Urothelium cell line (cell line): ENCODE measurements around the gene TMEM147.

Source experiments
- DNase-seq: peaks from one replicate; pipeline ENCODE4 v3.0.0; 2011; ENCODE audit warnings: low spot score, mixed read lengths
- FAIRE-seq: peaks from 2 replicates; lab custom pipeline; 2011; peaks lifted over from hg19 to GRCh38; lab: Jason Lieb, UNC

The TMEM147 gene

DNA sequence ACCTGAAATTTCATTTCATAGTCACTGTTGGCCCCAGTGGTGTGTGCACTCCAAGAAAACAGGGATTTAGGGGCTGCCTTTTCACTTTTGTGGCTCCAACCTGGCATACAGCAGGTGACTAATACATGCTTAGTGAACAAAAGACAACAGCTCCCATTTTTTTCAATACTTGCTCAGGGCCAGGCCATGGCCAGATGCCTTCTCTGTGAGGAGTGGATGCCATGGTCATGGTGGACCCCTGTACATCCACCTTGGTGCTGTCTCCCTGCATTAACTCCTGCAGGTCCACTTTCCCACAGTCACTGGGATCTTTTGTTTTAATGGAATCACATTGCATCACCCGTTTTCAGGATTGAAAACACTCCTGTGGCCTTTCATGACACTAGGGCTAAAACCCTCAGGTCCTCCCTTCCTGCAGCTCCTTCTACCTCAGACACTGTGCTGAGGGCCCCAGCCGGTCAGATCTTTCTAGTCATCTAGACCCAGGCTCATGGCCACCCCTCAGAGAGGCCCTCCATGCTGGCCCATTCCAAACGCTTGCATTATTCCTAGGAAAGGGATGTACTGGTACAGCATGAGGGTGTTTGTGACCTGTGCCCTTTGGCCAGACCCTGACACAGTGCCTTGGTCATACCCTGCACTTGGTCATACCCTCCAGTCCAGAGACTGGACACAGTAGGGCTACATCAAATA lies 1.2 kb upstream of the TMEM147 start:
- DNase-seq (no peak), FAIRE-seq (no peak)

DNA sequence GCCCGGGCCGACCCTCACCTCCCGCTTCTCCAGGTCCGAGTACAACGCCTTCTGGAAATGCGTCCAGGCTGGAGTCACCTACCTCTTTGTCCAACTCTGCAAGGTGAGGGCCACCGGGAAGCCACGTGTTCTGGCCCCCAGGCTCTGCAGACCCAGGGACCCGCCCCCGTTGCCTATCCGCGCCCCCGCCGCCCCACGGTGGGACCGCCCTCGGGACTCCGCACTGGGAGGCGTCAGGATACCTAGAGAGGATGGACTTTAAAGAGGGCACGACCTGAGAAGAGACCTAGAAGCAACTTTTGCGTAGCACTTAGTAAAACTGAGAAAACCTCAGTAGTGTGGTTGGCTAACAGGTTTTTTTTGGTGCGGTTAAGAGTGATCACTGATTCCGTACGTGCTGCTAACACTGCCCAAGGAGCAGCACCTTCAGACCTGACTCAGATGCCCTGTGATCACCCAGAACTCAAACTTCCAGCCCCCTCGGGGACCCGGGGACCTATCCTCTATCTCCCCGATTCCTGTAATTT lies 492 bp downstream of the TMEM147 start:
- FAIRE-seq (no peak), DNase-seq (peak; percentile 72)

DNA sequence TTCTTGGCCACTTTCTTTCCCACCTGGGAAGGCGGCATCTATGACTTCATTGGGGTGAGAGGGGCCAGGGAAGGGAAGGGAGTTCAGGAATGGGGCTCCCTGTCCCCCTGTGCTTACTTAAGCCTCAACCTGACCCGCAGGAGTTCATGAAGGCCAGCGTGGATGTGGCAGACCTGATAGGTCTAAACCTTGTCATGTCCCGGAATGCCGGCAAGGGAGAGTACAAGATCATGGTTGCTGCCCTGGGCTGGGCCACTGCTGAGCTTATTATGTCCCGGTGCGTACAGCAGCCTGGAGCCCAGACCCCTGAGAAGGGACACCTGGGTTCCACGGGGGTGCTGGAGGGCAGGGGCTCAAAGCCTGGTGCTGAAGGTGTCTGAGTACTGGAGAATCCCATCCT lies 1.1 kb downstream of the TMEM147 start:
- FAIRE-seq (no peak), DNase-seq (no peak)

DNA sequence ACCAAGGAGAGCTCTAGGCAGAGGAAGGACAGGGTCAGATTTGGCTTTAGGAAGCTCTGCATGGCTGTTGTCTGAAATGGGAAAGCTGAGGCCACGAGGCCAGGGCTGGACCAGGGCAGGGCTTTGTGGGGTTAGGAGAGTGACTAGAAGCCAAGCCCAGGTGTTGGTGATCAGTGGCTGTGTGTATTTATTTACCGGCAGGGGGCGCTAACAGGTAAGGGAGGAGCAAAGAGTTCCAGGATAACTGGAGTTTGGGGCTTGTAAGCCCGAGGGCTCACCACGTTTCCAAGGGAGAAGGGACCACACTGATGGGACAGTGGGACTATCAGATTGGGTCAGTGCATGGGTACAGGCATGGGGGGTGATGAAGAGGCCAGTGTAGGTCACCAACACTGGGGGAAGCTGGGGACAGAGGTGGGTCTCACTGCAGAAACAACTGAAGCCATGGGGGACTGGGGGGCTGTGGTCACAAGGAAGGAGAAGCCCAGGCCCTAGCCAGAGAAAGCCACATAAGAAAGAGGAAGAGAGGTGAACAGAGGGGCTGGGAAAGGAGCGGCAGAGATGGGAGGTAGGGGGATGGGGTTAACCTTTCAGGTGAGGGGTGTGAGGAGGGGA lies 3.9 kb downstream of the TMEM147 start:
- DNase-seq (peak; percentile 80), FAIRE-seq (no peak)

DNA sequence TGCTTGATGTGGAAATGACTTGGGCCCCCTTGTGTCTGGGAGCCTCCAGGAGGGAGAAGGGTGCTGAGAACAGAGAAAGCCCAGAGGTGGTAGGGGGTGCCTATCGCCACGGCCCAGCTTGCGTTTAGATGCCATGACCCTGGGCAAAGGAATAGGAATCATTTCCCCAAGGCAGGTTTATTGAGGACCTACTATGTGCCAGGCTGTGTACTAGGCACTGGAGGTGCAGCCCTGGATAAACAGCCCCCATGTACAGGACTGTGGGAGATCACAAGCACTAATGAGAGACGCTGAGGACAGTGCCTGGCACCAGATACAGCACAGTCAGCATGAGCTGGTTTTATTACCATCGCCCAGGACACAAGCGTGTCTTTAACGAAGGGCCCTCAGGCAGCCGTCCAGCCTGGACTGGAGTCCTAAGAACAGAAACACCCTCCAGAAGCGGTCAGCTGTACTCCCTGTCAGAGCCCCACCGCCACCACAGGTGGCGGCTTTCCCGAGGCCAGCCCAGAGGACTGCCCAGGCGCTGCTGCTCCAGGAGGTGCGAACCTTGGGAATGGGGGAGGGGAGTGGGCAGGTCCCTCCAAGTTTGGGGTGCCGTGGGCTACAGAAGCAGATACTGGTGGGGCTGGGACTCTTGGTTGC lies 4.6 kb downstream of the TMEM147 start:
- FAIRE-seq: no peak

DNA sequence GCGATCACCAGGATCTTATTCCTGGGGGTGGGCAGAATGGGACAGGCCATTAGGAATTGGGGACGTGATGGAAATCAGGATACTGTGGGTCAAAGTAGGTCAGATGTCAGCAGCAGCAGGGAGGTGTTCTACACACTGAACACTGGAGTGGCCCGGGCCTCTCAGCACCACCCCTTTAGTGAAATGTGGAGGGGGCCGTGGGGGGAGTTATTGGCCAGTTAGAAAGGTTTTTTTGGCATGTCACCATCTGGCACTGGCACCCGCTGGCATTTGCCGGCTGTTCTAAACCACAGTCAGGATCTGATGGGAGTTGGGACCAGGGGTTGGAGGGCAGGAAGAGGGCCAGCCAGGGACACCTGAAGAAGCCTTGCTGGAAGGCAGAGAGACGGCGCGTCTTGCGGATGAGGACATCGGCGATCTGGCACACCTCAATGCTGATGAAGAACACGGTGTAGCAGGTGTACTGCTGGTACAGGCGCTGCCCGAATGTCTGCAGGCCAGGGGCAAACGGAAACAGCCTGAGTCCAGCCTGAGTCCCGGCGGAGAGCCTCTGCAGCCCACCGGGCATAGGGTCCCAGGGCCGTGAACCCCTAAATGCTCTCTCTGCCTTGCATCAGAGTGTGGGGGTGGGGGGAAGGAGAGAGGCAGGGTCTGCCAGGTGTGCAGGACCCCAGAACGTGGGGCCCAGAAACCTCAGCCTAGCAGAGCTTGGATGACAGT lies 5.8 kb downstream of the TMEM147 start:
- FAIRE-seq (no peak), DNase-seq (no peak)

More for the DNA sequence above, 4.6 kb downstream of the TMEM147 start:
- DNase-seq: no peak

DNA sequence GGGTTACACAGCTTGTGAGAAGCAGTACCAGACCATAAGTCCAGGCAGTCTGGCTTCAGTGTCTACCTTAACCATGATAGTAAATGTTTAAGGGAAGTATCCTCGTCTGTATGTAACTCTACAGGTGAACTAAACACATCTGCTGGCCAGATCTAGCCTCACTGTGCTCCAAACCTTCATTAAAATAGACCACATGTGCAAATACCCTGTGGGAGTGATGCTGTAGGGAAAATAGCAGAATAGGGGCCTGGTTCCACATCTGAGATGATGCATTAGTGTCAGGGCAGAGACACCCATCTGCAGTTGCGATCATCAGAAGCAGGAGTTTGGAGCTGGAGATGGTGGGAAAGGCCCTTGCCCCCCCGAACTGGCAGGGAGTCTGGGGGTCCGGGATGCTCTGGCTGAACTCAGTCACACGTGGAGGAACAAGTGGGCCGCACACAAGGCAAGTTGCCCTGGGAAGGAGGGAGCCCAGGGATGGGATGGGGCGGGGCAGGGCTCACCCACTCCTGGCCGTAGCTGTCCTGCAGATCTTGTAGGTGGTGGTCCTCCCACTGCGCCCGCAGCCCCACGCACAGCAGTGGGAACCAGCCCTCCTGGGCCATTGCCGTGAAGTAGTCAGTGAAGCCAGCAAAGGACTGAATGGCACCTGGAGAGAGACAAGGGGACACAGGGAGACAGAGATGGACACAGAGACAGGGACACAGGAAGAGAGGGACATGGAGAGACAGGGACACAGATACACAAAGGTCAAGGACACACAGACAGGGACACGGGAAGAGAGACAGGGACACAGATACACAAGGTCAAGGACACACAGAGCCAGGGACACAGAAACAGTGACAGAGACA lies 7.3 kb downstream of the TMEM147 start:
- no peak for DNase-seq
- no peak for FAIRE-seq

DNA sequence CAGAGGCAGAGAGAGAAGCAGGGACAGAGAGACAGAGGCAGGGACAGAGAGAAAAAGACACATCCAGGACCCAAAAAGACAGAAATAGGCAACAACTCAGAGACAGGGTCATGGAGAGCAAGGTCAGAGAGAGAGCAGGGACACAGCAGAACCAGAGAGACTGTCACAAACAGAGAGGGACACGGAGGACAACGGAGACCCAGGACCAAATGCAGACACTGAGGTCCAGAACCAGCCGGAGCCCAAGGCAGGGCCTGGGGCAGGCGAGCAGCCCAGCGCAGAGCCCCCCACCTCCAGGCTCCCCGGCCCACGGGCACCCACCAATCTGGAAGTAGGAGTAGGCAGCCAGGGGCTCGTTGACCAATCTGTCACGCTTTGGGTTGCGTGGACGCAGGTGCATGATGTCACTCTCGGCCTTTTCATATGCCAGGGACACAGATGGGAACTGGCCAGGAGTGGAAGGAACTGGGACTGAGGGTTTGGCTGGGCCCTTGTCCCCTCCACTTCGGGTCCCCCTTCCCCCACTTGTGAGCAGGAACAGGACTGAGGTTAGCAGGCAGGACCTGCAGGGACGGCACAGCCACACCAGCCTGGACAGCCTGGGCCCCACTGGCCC lies 8.1 kb downstream of the TMEM147 start:
- FAIRE-seq: no peak

DNA sequence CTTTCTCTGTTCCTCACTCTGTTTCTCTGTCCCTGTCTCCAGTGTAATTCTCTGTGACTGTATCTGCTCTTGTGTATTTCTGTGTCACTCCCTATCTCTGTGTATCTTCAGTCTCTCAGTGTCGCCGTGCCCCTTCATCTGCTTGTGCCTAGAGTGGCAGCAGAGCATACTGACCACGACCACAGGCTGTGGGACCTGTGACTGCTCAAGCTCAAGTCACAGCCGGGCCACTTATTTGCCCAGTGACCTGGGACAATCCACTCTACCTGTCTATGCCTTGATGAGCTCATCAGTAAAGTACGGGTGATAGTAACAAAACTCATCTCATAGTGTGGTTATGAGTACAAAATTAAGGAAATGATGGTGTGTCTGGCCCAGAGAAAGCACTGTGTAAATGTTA lies 8.7 kb downstream of the TMEM147 start:
- no peak for DNase-seq
- no peak for FAIRE-seq

More for the DNA sequence above, 8.1 kb downstream of the TMEM147 start:
- DNase-seq: no peak

DNA sequence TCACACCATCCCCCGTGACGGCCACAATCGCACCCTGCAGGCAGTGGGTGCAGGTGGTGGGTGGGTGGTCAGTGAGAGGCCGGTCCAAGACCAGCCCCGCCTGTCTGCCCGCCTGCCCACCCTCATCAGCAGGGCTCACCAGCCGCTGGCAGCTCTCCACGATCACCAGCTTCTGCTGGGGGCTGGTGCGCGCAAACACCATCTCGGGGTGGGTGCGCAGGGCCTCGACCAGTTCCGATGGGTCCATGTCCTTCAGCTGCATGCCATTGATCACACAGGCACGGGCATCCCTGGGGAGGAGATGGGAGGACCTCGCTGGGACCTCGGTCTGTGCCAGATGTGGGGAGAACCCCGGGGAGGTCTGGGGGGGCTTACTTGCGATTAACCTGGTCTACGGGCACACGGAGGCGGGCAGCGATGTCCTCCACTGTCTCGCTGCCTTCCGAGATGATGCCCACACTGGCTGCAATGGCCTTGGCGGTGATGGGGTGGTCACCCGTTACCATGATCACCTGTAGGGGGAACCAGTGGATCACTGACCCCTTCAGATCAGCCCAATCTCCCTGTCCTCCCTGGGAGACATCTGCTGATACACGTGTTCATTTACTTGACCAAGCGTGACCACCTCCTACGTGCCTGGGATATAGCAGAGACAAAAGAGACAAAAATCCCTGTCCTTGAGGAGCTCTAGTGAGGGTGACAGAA lies 10.0 kb downstream of the TMEM147 start:
- DNase-seq (peak; percentile 65), FAIRE-seq (peak; percentile 77)

- DNase-seq (no peak), FAIRE-seq (no peak)
Observed at GRCh38 chr19:35556025-35556590, 10.7 kb downstream of the TMEM147 start.

- FAIRE-seq: no peak
- DNase-seq: no peak
Observed at GRCh38 chr19:35556846-35557538, 11.6 kb downstream of the TMEM147 start.

GRCh38 chr19:35557539-35558399 lies 12.3 kb downstream of the TMEM147 start:
- DNase-seq (no peak), FAIRE-seq (no peak)

GRCh38 chr19:35558400-35559280 lies 13.2 kb downstream of the TMEM147 start:
- FAIRE-seq (no peak), DNase-seq (no peak)

GRCh38 chr19:35559281-35559659 lies 13.8 kb downstream of the TMEM147 start:
- no peak for DNase-seq
- no peak for FAIRE-seq

DNA sequence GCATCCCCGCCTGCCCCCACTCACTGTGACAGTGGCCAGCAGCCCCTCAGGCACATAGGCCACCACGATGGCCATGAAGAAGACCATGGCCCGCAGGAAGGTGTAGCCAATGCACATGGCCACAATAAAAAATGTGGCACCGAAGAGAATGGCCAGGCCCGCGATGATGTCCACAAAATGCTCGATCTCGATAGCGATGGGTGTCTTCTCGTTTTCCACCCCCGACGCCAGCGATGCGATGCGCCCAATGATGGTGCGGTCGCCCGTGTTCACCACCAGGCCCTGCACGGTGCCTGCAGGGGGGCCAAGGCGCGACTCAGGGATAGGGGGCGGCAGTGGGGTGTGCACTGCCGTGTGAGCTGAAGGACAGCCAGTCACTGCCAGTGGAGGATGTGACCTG lies 14.4 kb downstream of the TMEM147 start:
- FAIRE-seq (no peak), DNase-seq (no peak)

DNA sequence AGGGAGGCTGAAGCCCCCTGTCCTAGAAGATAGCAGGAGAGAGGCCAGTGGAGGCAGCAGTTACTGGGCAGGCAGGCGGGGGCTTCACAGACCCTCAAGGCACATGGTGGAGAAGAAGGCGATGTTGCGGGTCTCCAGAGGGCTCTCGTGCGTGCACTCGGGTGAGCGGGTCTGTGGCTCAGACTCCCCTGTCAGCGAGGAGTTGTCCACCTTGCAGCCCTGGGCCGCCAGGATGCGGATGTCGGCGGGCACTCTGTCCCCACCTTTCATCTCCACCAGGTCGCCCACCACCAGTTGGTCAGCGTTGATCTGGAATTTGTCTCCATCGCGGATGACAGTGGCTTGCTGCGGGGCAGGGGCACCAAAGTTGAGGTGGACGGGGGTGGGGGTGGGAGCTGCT lies 14.8 kb downstream of the TMEM147 start:
- DNase-seq: no peak
- no peak for FAIRE-seq
